H1 (cell line): ENCODE data around the gene CMTM5. TPM values are rescaled to one million over a fixed set of nuclear protein-coding genes. Genes with fewer than 3 reads are reported as not detected.

Experiments used
- CTCF ChIA-PET: fragments of 300-600 bp; sonication (Branson Sonifier 250); formaldehyde crosslinking; loops from one replicate; lab custom pipeline; 2021; ENCODE audit not compliant: partially characterized antibody; lab: Charles Lee
- POLR2A ChIA-PET: fragments of 300-600 bp; sonication (Branson Sonifier 250); formaldehyde crosslinking; loops from one replicate; lab custom pipeline; 2021; ENCODE audit warnings: inconsistent platforms; ENCODE audit not compliant: partially characterized antibody; lab: Charles Lee
- DNase-seq, 2 experiments: peaks; one replicate each; pipeline versions ENCODE4 v3.0.0 to v3.0.0-alpha.2; 2010 to 2022; ENCODE audit warnings: low spot score in 2 of 2, low read depth in 1 of 2, mixed read lengths in 1 of 2
- FAIRE-seq: peaks from 2 replicates; lab custom pipeline; 2011; peaks lifted over from hg19 to GRCh38; lab: Jason Lieb, UNC
- H2AFZ ChIP-seq: 2 replicates; pipeline ENCODE4 v1.8.1; 2012; ENCODE audit warnings: low read length, inconsistent platforms
- H2AK5ac ChIP-seq: 2 replicates; pipeline ENCODE4 v1.6.1; 2013; ENCODE audit warnings: low read depth, low read length
- H2BK120ac ChIP-seq: replicated peaks from 2 replicates; pipeline ENCODE3; 2013; ENCODE audit warnings: low read depth, low read length, inconsistent platforms
- H2BK12ac ChIP-seq: 2 replicates; pipeline ENCODE4 v1.6.1; 2013; ENCODE audit warnings: low read depth, low read length
- H2BK15ac ChIP-seq: 2 replicates; pipeline ENCODE4 v1.6.1; 2013; ENCODE audit warnings: low read length
- H2BK20ac ChIP-seq: 2 replicates; pipeline ENCODE4 v1.6.1; 2013; ENCODE audit warnings: low read length
- H2BK5ac ChIP-seq: 2 replicates; pipeline ENCODE4 v1.6.1; 2013; ENCODE audit warnings: low read depth, low read length
- H3K14ac ChIP-seq: 2 replicates; pipeline ENCODE4 v1.6.1; 2013; ENCODE audit warnings: inconsistent platforms; ENCODE audit not compliant: insufficient read length
- H3K18ac ChIP-seq: 2 replicates; pipeline ENCODE4 v1.6.1; 2013; ENCODE audit warnings: low read length; ENCODE audit errors: extremely low read depth
- H3K23ac ChIP-seq: 2 replicates; pipeline ENCODE4 v1.6.1; 2013; ENCODE audit warnings: inconsistent platforms; ENCODE audit not compliant: insufficient read length
- H3K23me2 ChIP-seq: 2 replicates; pipeline ENCODE4 v1.6.1; 2013; ENCODE audit warnings: low read depth, low read length
- H3K27ac ChIP-seq: 2 replicates; pipeline ENCODE4 v1.6.1; 2011; ENCODE audit warnings: low read depth, low read length, inconsistent platforms
- H3K27me3 ChIP-seq, 4 experiments: replicated peaks in 1 of 4; 1 replicate in 1 of 4; 2 replicates in 3 of 4; pipeline versions ENCODE4 v1.6.1 to v1.8.1; 2011 to 2013; ENCODE audit warnings: low read length in 3 of 4, mild to moderate bottlenecking in 3 of 4, inconsistent platforms in 2 of 4, mixed read lengths in 2 of 4, moderate library complexity in 1 of 4; ENCODE audit not compliant: control insufficient read depth in 3 of 4, insufficient read depth in 3 of 4; ENCODE audit errors: extremely low read depth in 1 of 4
- H3K36me3 ChIP-seq, 4 experiments: 2 replicates each; pipeline versions ENCODE4 v1.6.1 to v1.8.1; 2011 to 2013; ENCODE audit warnings: mild to moderate bottlenecking in 4 of 4, low read length in 3 of 4, moderate library complexity in 2 of 4, control low read depth in 1 of 4, inconsistent platforms in 1 of 4; ENCODE audit not compliant: insufficient read depth in 4 of 4, control insufficient read depth in 2 of 4
- H3K4ac ChIP-seq: replicated peaks from 2 replicates; pipeline ENCODE3; 2013; ENCODE audit warnings: low read length, low read depth, mixed read lengths, inconsistent platforms; ENCODE audit not compliant: insufficient read length
- H3K4me1 ChIP-seq, 4 experiments: replicated peaks in 1 of 4; 1 replicate in 1 of 4; 2 replicates in 3 of 4; pipeline versions ENCODE4 v1.6.1 to v1.8.1; 2011 to 2013; ENCODE audit warnings: low read length in 3 of 4, inconsistent platforms in 2 of 4, mixed read lengths in 1 of 4; ENCODE audit not compliant: insufficient read depth in 4 of 4, control insufficient read depth in 3 of 4
- H3K4me2 ChIP-seq, 2 experiments: 2 replicates each; pipeline versions ENCODE4 v1.6.1 to v1.8.1; 2011 to 2013; ENCODE audit warnings: low read depth in 2 of 2, low read length in 2 of 2, control low read depth in 1 of 2, inconsistent platforms in 1 of 2, mild to moderate bottlenecking in 1 of 2; ENCODE audit not compliant: insufficient read depth in 1 of 2
- H3K4me3 ChIP-seq, 4 experiments: fragments of 200-600, 300-600 bp in 1 of 4; sonication (generic), shearing (Covaris generic), sonication (Bioruptor Twin) in 1 of 4; 2 replicates each; pipeline versions ENCODE4 v1.5.1 to v1.8.1; 2011 to 2016; ENCODE audit warnings: low read length in 4 of 4, low read depth in 3 of 4, control low read depth in 2 of 4, inconsistent platforms in 2 of 4, mild to moderate bottlenecking in 2 of 4, mixed read lengths in 1 of 4, moderate library complexity in 1 of 4; ENCODE audit not compliant: insufficient read depth in 2 of 4; ENCODE audit errors: extremely low read depth in 1 of 4
- H3K56ac ChIP-seq: replicated peaks from 2 replicates; pipeline ENCODE3; 2013; ENCODE audit warnings: low read depth, mild to moderate bottlenecking, mixed read lengths, low read length, inconsistent platforms; ENCODE audit not compliant: insufficient read length
- H3K79me1 ChIP-seq: 2 replicates; pipeline ENCODE4 v1.6.1; 2013; ENCODE audit warnings: low read depth, low read length, control low read depth
- H3K79me2 ChIP-seq, 2 experiments: 2 replicates each; pipeline versions ENCODE4 v1.6.1 to v1.8.1; 2012 to 2013; ENCODE audit warnings: low read length in 2 of 2, mild to moderate bottlenecking in 2 of 2, inconsistent platforms in 1 of 2; ENCODE audit not compliant: insufficient read depth in 2 of 2, control insufficient read depth in 1 of 2
- H3K9ac ChIP-seq, 4 experiments: replicated peaks in 1 of 4; 1 replicate in 1 of 4; 2 replicates in 3 of 4; pipeline versions ENCODE4 v1.6.1 to v1.8.1; 2011 to 2013; ENCODE audit warnings: low read depth in 3 of 4, low read length in 3 of 4, control low read depth in 2 of 4, mild to moderate bottlenecking in 2 of 4, moderate library complexity in 2 of 4, inconsistent platforms in 1 of 4; ENCODE audit errors: extremely low read depth in 1 of 4
- H3K9me3 ChIP-seq, 2 experiments: 2 replicates each; pipeline versions ENCODE4 v1.6.1 to v1.8.1; 2012 to 2013; ENCODE audit warnings: mild to moderate bottlenecking in 2 of 2, moderate library complexity in 2 of 2, control low read depth in 1 of 2, inconsistent platforms in 1 of 2, low read depth in 1 of 2, low read length in 1 of 2, mixed read lengths in 1 of 2; ENCODE audit not compliant: insufficient read depth in 2 of 2
- H4K20me1 ChIP-seq, 2 experiments: replicated peaks in 1 of 2; 2 replicates each; pipeline versions ENCODE3 to v1.8.1; 2011 to 2013; ENCODE audit warnings: inconsistent platforms in 2 of 2, low read length in 2 of 2, mild to moderate bottlenecking in 1 of 2; ENCODE audit not compliant: insufficient read depth in 2 of 2, control insufficient read depth in 1 of 2
- H4K5ac ChIP-seq: 2 replicates; pipeline ENCODE4 v1.6.1; 2013; ENCODE audit warnings: low read length, low read depth, mixed read lengths, inconsistent platforms; ENCODE audit not compliant: insufficient read length
- H4K8ac ChIP-seq: 2 replicates; pipeline ENCODE4 v1.8.0; 2013; ENCODE audit warnings: mild to moderate bottlenecking, moderate library complexity, low read length, inconsistent platforms; ENCODE audit not compliant: insufficient read depth; ENCODE audit errors: extremely low read depth
- H4K91ac ChIP-seq: replicated peaks from 2 replicates; pipeline ENCODE3; 2013; ENCODE audit warnings: low read length, mixed read lengths, inconsistent platforms; ENCODE audit not compliant: insufficient read length
- CREB1 ChIP-seq: IDR thresholded peaks from 2 replicates; pipeline ENCODE4 v1.6.1; 2012; ENCODE audit warnings: inconsistent platforms
- EZH2 ChIP-seq: fragments of 200-600 bp; sonication (generic); IDR thresholded peaks from 2 replicates; pipeline ENCODE4 v1.7.1; 2012; ENCODE audit warnings: low read depth, mild to moderate bottlenecking, moderate library complexity, low read length, inconsistent platforms; ENCODE audit not compliant: severe bottlenecking
- JUND ChIP-seq: IDR thresholded peaks from 2 replicates; pipeline ENCODE4 v1.6.1; 2011; ENCODE audit warnings: mild to moderate bottlenecking, improper control_type of control experiment, low read length
- KDM4A ChIP-seq: IDR thresholded peaks from one replicate; pipeline ENCODE4 v1.7.1; 2012; ENCODE audit warnings: low read depth, mild to moderate bottlenecking, moderate library complexity, low read length, inconsistent platforms; ENCODE audit not compliant: severe bottlenecking
- MAFK ChIP-seq: IDR thresholded peaks from 2 replicates; pipeline ENCODE4 v1.6.1; 2012; ENCODE audit warnings: low read depth, mild to moderate bottlenecking, improper control_type of control experiment, low read length
- SRF ChIP-seq: IDR thresholded peaks from 2 replicates; pipeline ENCODE4 v1.6.1; 2011; ENCODE audit warnings: mild to moderate bottlenecking, low read depth, low read length, moderate library complexity
- TBP ChIP-seq: IDR thresholded peaks from 2 replicates; pipeline ENCODE4 v1.6.1; 2011; ENCODE audit warnings: low read depth, low read length, improper control_type of control experiment
- WGBS, 2 experiments: shearing (Covaris generic) in 1 of 2; methylation state at CpG; one replicate each; pipeline versions ENCODE4 v1.1.6 to v1.1.7; 2013 to 2015; ENCODE audit warnings: low lambda C conversion rate in 2 of 2, mixed read lengths in 2 of 2, inconsistent platforms in 1 of 2, low coverage in 1 of 2, missing lambda C conversion rate in 1 of 2; ENCODE audit not compliant: insufficient replicate concordance in 2 of 2, insufficient coverage in 1 of 2, insufficient read length in 1 of 2; ENCODE audit errors: extremely low coverage in 1 of 2, missing lambda C conversion rate in 1 of 2; 5-methylcytosine and 5-hydroxymethylcytosine counted together
- polyA plus RNA-seq, 7 experiments: library from polyadenylated mRNA; depleted of rRNA in 3 of 7; stranded (reverse) in 5 of 7; unstranded in 2 of 7; fragments of >200 nt in 5 of 7; fragments of 200-250 nt in 2 of 7; gene quantifications; 1 replicate in 5 of 7; 2 replicates in 1 of 7; 4 replicates in 1 of 7; pipeline versions ENCODE4 v1.2.1 to v1.2.3, GENCODE V29; 2011 to 2013; ENCODE audit warnings: missing spikeins in 2 of 7, mixed read lengths in 2 of 7
- total RNA-seq: library from RNA; stranded (reverse); fragmentation: NEBNext Ultra II Directional; extraction: Animal tissue kit (Norgen Biotek cat#: 25700); gene quantifications from 2 replicates; pipeline ENCODE4 v1.2.1, GENCODE V29; 2021
- TF ChIP-seq, protein P1 (sequence below): IDR thresholded peaks from 2 replicates; pipeline ENCODE4 v1.6.1; 2012; ENCODE audit warnings: inconsistent platforms
- TF ChIP-seq, protein P2 (sequence below): IDR thresholded peaks from 2 replicates; pipeline ENCODE4 v1.6.1; 2011; ENCODE audit warnings: low read length, improper control_type of control experiment

The CMTM5 gene
- total and polyA plus RNA-seq, 2 of the 8 experiments (the other 6 are each of a cell fraction or from before 2014, with no cell fraction given), result 2.1 TPM; not detected in 1

DNA sequence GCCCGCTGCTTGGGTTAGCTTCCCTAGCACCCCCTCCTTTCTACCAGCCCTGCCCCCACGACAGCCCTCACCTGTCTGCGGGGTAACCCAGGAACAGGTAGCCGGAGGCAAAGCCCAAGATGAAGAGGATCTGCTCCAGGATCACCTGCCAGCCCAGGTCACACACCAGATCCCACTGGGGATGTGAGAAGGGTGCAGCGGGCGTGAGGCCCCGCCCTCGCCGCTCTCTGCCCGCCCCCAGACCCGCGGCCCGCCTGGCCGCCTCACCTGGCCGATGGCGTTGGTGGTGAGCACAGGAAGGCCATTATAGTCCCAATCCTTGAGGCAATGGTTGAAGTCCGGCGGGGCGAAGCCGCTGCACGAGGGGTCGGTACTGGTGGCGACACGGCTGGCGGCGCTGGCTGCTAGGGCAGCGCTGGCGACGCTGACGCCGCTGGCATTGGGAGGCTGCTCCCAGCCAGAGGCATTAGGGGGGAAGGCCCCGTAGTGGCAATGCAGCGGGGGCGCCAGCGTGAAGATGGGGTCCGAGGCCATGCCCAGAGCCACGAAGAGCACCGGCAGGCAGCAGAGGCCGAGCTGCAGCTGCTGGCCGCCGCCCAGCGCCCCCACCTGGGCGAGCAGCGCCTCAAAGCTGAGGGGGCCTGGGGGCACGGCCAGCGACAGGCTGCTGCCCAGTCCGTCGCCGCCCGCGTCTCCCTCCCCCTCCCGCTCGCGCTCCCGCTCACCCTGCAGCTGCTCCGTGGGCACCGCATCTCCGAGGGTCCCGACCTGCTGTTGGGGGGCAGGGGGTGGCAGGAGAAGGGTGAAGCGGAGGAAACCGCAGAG lies 25.0 kb upstream of the CMTM5 start:
- ChIA-PET CTCF (interaction anchor here (0.6 to 20.9 kb wide), 12 partner anchors 9 to 88 kb away, joined by 3 to 333 read pairs (median 4); partner anchors contain the start of genes CMTM5, IL25, MYH7 and PABPN1), POLR2A (interaction anchor here (0.9 to 6.4 kb wide), 9 partner anchors 12 to 133 kb away, joined by 3 to 73 read pairs (median 5); partner anchors contain the start of genes BCL2L2, EFS and PABPN1)
- no peak overlapping the region for H4K5ac ChIP-seq
- peaks cover 0 to 4% (median 2%) of the 10 kb centered on the region in 4 experiments; a peak in 1 of 8 replicates for H3K36me3 ChIP-seq
- H3K9ac ChIP-seq, result peak overlapping the region in 2 of 4 experiments; percentile 29 to 38; a peak in 4 of 7 replicates
- peak in 1 of 2 experiments; percentile 75 for DNase-seq
- no peak overlapping the region for H4K91ac ChIP-seq
- FAIRE-seq, result no peak
- H3K14ac ChIP-seq, result no peak overlapping the region
- 9% methylated on average over 35 of the region's 61 CpGs; no CpG with 5 or more reads in 1 of the 2 experiments for WGBS, 2 experiments
- peak overlapping the region; percentile 59 to 92 for H3K4me2 ChIP-seq
- peak overlapping the region; percentile 50; the same call in 1 of the 2 replicates for H2BK12ac ChIP-seq
- no peaks in the 10 kb centered on the region for H3K79me1 ChIP-seq
- H2BK15ac ChIP-seq, result no peak overlapping the region
- 0 out of 2 replicates have a peak overlapping the region, but pooled peaks have one; percentile 8 for H3K27ac ChIP-seq
- peak overlapping the region; percentile 19; the same call in 1 of the 2 replicates for H4K8ac ChIP-seq
- H4K20me1 ChIP-seq, result peaks cover 0 to 3% of the 10 kb centered on the region in 2 experiments
- H3K4me1 ChIP-seq, result peaks cover 0 to 3% (median 2%) of the 10 kb centered on the region in 4 experiments; a peak in 4 of 7 replicates
- no peak overlapping the region for H2AFZ ChIP-seq
- H3K79me2 ChIP-seq, result no peaks in the 10 kb centered on the region
- H3K4ac ChIP-seq, result no peak overlapping the region
- peaks cover 10% of the 10 kb centered on the region for H3K23me2 ChIP-seq
- H3K18ac ChIP-seq, result peak overlapping the region; percentile 38
- H3K4me3 ChIP-seq, result peak overlapping the region; percentile 37 to 84 (median 73)
- peaks cover 0 to 14% (median 10%) of the 10 kb centered on the region in 4 experiments; a peak in 6 of 7 replicates for H3K27me3 ChIP-seq
- H3K56ac ChIP-seq, result peak overlapping the region; percentile 34
- H2BK120ac ChIP-seq, result no peak overlapping the region
- no peak overlapping the region for H2BK20ac ChIP-seq
- no peaks in the 10 kb centered on the region for H3K9me3 ChIP-seq
- H3K23ac ChIP-seq, result no peak overlapping the region
- H2BK5ac ChIP-seq, result peak overlapping the region; percentile 71; the same call in 1 of the 2 replicates
- H2AK5ac ChIP-seq, result no peak overlapping the region
- TF ChIP-seq SRF (no peak), JUND (no peak), CREB1 (0 out of 2 replicates have a peak, but pooled peaks have one; percentile 21), MAFK (no peak), KDM4A (peak; percentile 88), EZH2 (peak; percentile 42), TBP (peak; percentile 45; the same call in 1 of the 2 replicates)
- TF ChIP-seq, protein P1, sequence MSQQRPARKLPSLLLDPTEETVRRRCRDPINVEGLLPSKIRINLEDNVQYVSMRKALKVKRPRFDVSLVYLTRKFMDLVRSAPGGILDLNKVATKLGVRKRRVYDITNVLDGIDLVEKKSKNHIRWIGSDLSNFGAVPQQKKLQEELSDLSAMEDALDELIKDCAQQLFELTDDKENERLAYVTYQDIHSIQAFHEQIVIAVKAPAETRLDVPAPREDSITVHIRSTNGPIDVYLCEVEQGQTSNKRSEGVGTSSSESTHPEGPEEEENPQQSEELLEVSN, result peak; percentile 60
- TF ChIP-seq, protein P2, sequence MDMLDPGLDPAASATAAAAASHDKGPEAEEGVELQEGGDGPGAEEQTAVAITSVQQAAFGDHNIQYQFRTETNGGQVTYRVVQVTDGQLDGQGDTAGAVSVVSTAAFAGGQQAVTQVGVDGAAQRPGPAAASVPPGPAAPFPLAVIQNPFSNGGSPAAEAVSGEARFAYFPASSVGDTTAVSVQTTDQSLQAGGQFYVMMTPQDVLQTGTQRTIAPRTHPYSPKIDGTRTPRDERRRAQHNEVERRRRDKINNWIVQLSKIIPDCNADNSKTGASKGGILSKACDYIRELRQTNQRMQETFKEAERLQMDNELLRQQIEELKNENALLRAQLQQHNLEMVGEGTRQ, result no peak
